Activated naive CD4-positive, alpha-beta T cell (primary cell): ENCODE measurements around the gene GPC3.

Source experiments
- DNase-seq, 4 experiments: peaks; one replicate each; lab custom pipeline; 2025; lab: John Stamatoyannopoulos, UW

GPC3 gene

DNA sequence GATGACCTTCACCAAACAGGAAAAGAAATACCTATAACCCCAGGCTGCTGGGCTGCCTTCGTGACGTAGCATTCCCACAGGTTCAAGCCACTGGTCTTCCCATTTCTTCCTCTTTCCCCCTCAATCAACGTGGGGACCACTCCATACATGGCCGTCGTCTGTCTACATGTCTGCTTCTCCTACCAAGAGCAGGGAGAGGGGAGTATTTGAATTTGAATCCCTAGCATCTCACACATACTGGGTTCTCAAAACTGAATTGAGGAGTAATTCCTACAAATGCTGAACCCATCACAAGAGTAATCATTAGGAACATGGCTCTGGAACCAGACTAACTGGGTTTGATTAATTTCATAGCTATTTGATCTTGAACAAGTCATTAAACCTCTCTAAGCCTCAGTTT lies 17.3 kb downstream of the GPC3 start:
- DNase-seq = no peak

GRCh38 chrX:133966199-133966598 lies 19.2 kb downstream of the GPC3 start:
- no peak for DNase-seq

GRCh38 chrX:133965321-133965720 lies 20.1 kb downstream of the GPC3 start:
- DNase-seq = no peak

DNA sequence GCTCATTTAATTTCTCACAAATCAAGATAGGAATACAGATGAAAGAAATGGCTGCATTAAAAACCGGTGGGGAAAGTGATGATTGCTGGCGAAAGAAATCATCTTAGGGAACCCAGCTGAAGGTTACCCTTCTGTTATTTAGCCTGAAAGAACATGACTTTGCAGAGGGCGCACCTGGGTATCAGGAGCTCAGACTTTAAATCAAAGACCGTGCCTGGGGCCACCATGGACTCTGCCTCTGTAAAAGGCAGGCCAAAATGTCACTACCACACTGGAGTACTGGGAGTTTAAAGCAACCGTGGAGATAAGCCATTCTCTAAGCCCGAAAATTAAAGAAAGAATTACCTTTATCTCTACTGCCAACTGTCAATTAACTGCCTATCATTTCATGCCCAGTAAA lies 24.3 kb downstream of the GPC3 start:
- DNase-seq = no peak

- no peak for DNase-seq
Observed at GRCh38 chrX:133959972-133960371, 25.4 kb downstream of the GPC3 start.

- DNase-seq = no peak
Observed at GRCh38 chrX:133958997-133959688, 26.3 kb downstream of the GPC3 start.

DNA sequence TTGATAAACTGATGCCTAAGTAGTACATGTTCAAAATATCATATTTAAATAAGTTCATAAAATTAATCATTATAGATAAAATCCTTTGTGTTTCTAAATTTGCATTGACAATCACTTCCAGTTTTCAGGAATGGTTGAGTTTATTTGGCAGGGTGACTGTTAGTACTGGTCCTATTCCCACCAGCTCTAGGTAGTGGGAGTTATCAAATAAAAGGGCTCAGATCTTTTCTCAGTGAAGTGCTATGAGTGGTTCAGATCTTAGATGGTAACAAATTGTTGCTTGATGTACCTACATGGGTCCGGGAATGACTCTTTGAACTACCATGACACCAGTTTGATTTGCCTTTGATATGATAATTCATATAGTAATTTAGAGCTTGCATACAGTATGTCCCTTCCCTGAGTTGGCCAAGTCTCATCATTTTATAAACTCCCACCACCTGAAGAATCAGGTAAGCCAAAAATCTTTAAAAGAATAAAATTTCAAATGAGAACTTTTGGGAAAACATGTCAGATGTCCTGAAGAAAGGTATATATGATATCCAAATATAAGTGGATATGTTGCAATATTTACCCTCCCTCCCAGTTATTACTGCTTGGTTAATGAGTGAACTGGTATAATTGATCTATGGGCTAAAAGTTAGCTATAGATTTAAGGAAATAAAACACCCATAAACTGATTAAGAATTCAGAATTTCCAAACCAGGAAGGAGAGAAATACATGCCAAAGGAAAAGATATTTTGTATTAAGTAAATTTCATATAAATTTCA lies 28.6 kb downstream of the GPC3 start:
- DNase-seq = no peak

GRCh38 chrX:133953785-133954355 lies 31.5 kb downstream of the GPC3 start:
- DNase-seq = no peak

DNA sequence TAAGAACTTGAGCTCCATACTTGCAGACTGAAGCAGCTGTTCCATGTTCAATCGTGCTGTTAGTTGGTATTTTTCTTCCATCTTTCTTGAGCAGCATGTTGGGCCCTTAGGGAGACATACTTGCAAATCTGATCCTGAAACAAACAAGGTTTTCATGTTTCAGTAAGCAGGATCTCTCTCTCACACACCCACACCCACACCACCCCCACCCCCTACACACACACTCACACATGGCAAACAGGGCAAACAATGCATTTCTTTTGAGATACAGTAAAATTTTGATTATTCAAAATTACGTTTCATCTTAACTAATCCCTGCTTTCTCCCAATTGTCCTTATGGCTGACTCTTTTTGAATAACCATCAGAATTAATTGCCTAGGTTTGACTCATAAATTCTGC lies 32.3 kb downstream of the GPC3 start:
- no peak for DNase-seq

- DNase-seq = no peak
Observed at GRCh38 chrX:133951098-133951497, 34.3 kb downstream of the GPC3 start.

DNA sequence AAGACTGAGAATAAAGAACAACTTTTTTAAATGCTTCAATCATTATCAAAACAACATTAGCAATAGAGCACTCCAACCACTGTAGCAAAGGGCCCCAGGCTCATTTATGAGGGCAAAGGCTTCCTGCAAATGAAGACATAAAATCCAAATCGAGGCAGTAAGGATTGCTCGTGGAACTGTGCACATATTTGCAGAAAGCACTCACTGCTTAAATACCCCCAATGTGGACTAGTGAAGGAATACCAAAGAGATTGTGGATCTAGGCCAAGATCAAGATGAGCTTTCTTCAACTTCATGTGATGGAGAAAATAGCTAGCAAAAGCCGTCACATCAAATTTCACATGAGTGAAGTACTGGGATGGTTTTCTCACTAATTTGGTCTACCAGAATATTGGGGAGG lies 35.2 kb downstream of the GPC3 start:
- no peak for DNase-seq

GRCh38 chrX:133948895-133949294 lies 36.5 kb downstream of the GPC3 start:
- DNase-seq = no peak

DNA sequence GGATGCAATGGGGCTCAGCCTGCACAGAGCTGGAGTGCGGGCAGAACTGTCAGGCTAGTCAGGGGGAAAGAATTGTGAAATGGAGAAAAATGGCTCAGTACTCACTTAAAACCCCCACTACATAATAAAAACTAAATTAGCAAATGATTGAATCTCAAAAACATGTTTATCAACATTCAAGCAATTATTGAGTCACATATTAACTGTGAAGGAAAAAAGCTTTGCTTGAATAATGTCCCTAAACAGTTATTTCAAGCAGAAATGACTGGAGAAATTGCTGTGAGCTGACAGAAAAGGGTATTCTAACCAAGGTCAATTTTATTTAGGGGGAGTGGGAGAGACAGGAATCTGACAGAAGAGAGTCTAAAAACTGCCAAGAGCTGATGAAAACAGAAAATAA lies 37.4 kb downstream of the GPC3 start:
- DNase-seq = no peak

- DNase-seq = no peak
Observed at GRCh38 chrX:133947022-133947421, 38.4 kb downstream of the GPC3 start.

DNA sequence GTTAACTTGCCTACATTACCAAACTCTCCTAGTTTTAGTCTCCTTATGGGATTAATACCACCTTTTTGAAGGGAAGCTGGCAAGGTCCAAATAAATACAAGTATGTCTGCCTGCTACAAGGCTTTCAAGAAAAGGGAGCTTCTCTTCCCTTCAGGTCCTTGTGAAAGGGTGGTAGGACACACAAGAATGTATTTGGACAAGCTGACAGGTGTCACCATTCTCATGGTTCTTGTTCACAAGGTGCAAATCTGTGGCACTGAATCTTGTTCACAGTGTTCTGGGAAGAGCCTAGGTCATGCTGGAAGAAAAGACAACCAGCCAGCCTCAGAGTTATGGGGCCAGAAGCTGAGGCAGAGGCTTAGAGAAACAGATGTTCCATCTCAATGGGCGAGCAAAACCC lies 41.9 kb downstream of the GPC3 start:
- DNase-seq = no peak

DNA sequence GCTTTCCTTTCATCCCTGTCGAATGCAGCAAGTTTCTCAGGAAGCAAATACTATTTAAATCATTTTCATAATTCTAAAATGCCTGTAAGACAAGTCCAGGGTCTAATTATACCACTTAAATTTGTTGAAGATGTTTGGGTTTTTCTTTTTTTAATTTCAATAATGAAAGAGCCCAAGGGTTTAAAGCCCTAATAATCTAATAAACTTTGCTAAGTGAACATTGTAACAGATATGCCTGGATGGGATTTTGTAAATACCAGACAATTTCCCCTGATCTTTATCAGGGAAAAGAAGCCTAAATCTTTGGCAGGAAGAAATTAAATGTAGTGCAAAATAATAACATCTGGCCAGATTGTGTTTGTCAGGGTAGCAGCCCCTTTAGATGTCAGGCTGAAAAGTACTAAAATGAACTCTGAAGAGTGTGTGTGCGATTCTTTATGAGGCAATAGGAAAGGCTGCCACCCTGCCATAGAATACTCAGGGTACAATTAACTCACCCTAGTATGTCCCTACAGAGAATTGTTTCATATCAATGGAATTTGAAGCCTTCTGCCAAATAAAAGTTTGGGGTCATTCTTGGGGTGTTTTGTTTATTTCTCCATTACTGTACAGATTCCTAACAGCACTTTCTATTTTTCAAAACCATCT lies 45.6 kb downstream of the GPC3 start:
- no peak for DNase-seq

- no peak for DNase-seq
Observed at GRCh38 chrX:133938530-133938929, 46.9 kb downstream of the GPC3 start.

DNA sequence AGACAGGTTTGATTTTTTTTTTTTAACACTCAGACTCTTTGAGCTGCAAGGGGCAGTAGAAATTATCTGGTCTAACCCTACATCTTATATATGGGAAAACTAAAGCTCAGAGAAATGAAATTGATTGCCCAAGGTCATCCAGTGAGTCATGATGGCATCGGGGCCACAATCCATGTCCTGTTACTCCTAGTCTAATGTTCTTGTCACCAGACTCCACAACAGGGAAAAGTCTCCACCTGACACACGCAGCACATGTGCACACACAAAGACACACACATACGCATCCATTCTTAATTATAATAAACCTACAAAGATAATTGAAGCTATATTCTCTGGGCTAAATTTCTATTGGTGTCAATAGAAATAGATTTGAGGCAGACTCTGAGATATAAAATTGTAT lies 48.4 kb downstream of the GPC3 start:
- DNase-seq = no peak

- DNase-seq = no peak
Observed at GRCh38 chrX:133935076-133935475, 50.3 kb downstream of the GPC3 start.

- DNase-seq = no peak
Observed at GRCh38 chrX:133933316-133933715, 52.1 kb downstream of the GPC3 start.

GRCh38 chrX:133929836-133930464 lies 55.4 kb downstream of the GPC3 start:
- no peak for DNase-seq

DNA sequence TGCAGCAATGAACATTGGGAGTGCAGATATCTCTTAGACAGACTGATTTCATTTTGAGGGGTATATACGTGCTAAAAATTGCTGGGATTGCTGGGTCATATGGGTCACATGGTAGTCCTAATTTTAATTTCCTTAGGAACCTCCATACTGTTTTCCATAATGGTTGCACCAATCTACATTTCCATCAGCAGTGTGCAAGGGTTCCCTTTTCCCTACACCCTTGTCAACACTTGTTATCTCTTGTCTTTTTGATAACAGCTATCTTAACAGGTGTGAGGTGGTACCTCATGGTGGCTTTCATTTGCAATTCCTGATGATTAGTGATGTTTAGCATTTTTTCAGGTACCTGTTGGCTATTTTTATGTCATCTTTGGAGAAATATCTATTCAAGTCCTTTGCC lies 57.0 kb downstream of the GPC3 start:
- DNase-seq = no peak
